PC-3 (cell line): ENCODE data around the gene NELFB. TPM values are rescaled to one million over a fixed set of nuclear protein-coding genes. Genes with fewer than 3 reads are reported as not detected.

Experiments
- ATAC-seq: fragments of 200-7000 bp; cut with Tn5 transposase; 2 replicates; pipeline ENCODE4 v1.9.1; 2020; ENCODE audit warnings: mild to moderate bottlenecking, moderate library complexity
- BruUV-seq: library from RNA; stranded (reverse); fragments of 400-500 nt; replicated peaks from 2 replicates; lab custom pipeline; 2021; lab: Mats Ljungman, UMichigan
- CTCF ChIA-PET: fragments of 300-600 bp; sonication (Branson Sonifier 250); formaldehyde crosslinking; loops from one replicate; lab custom pipeline; 2022; ENCODE audit warnings: antibody characterized with exemption; lab: Charles Lee
- POLR2A ChIA-PET: fragments of 300-600 bp; sonication (Branson Sonifier 250); formaldehyde crosslinking; loops from one replicate; lab custom pipeline; 2022; ENCODE audit warnings: antibody characterized with exemption; ENCODE audit not compliant: unreplicated experiment; lab: Charles Lee
- DNase-seq: peaks from one replicate; pipeline ENCODE4 v3.0.0-alpha.2; 2015
- H2AFZ ChIP-seq: fragments of 300-600 bp; sonication (generic); 2 replicates; pipeline ENCODE4 v1.6.0; 2016; ENCODE audit warnings: antibody characterized with exemption, low read length
- H3F3A ChIP-seq: fragments of 300-600 bp; sonication (generic); one replicate; pipeline ENCODE4 v1.6.0; 2017; ENCODE audit warnings: antibody characterized with exemption, low read length, control low read depth, mild to moderate bottlenecking; ENCODE audit not compliant: unreplicated experiment
- H3K27ac ChIP-seq: fragments of 300-600 bp; sonication (generic); 2 replicates; pipeline ENCODE4 v1.5.1; 2016; ENCODE audit warnings: mild to moderate bottlenecking, low read length
- H3K27me3 ChIP-seq: fragments of 300-600 bp; sonication (generic); 2 replicates; pipeline ENCODE4 v1.6.1; 2016; ENCODE audit warnings: low read length, mixed read lengths
- H3K36me3 ChIP-seq: fragments of 300-600 bp; sonication (generic); 2 replicates; pipeline ENCODE4 v1.6.1; 2016; ENCODE audit warnings: low read depth, mixed run types, low read length, mixed read lengths
- H3K4me1 ChIP-seq: fragments of 300-600 bp; sonication (generic); 2 replicates; pipeline ENCODE4 v1.5.1; 2016; ENCODE audit warnings: low read length; ENCODE audit not compliant: insufficient read depth
- H3K4me2 ChIP-seq: fragments of 300-600 bp; sonication (generic); 2 replicates; pipeline ENCODE4 v1.6.0; 2016; ENCODE audit warnings: low read length
- H3K4me3 ChIP-seq: fragments of 300-600 bp; sonication (generic); 2 replicates; pipeline ENCODE4 v1.5.1; 2016; ENCODE audit warnings: mild to moderate bottlenecking, low read length, mixed read lengths
- H3K79me2 ChIP-seq: fragments of 300-600 bp; sonication (generic); 2 replicates; pipeline ENCODE4 v1.6.1; 2017; ENCODE audit warnings: low read length, mixed read lengths
- H3K9ac ChIP-seq: fragments of 300-600 bp; sonication (generic); 2 replicates; pipeline ENCODE4 v1.6.0; 2016; ENCODE audit warnings: mild to moderate bottlenecking, low read length
- H3K9me2 ChIP-seq: fragments of 300-600 bp; sonication (generic); replicated peaks from 2 replicates; pipeline ENCODE4 v1.6.1; 2016; ENCODE audit warnings: mixed run types, low read length, mixed read lengths
- H3K9me3 ChIP-seq: fragments of 300-600 bp; sonication (generic); 2 replicates; pipeline ENCODE4 v1.6.1; 2016; ENCODE audit warnings: low read length, mixed read lengths
- H4K20me1 ChIP-seq: fragments of 300-600 bp; sonication (generic); 2 replicates; pipeline ENCODE4 v1.6.1; 2016; ENCODE audit warnings: low read length, mixed read lengths
- EZH2 ChIP-seq: fragments of 300-600 bp; sonication (generic); IDR thresholded peaks from one replicate; pipeline ENCODE4 v1.6.1; 2017; ENCODE audit warnings: antibody characterized with exemption, mild to moderate bottlenecking, low read length; ENCODE audit not compliant: unreplicated experiment
- EZH2phosphoT487 ChIP-seq: fragments of 300-600 bp; sonication (generic); IDR thresholded peaks from 2 replicates; pipeline ENCODE4 v1.6.1; 2018; ENCODE audit warnings: mild to moderate bottlenecking, antibody characterized with exemption, low read length, borderline replicate concordance
- intact Hi-C: fragments of 100-400 bp; cut with micrococcal nuclease; formaldehyde crosslinking; loops from 2 replicates; pipeline ENCODE4 v1.9.0; 2023
- total RNA-seq: library from RNA; depleted of rRNA; stranded (reverse); fragments of >200 nt; gene quantifications from 2 replicates; pipeline ENCODE4 v1.2.3, GENCODE V29; 2014
- TF ChIP-seq, protein P1 (sequence below): fragments of 300-600 bp; sonication (generic); conservative IDR thresholded peaks from 2 replicates; pipeline ENCODE4 v1.5.1; 2017; ENCODE audit warnings: antibody characterized with exemption, low read depth, mild to moderate bottlenecking, low read length

Gene NELFB
- total RNA-seq, 1 experiment from 2014 or later = 50.7 TPM

DNA sequence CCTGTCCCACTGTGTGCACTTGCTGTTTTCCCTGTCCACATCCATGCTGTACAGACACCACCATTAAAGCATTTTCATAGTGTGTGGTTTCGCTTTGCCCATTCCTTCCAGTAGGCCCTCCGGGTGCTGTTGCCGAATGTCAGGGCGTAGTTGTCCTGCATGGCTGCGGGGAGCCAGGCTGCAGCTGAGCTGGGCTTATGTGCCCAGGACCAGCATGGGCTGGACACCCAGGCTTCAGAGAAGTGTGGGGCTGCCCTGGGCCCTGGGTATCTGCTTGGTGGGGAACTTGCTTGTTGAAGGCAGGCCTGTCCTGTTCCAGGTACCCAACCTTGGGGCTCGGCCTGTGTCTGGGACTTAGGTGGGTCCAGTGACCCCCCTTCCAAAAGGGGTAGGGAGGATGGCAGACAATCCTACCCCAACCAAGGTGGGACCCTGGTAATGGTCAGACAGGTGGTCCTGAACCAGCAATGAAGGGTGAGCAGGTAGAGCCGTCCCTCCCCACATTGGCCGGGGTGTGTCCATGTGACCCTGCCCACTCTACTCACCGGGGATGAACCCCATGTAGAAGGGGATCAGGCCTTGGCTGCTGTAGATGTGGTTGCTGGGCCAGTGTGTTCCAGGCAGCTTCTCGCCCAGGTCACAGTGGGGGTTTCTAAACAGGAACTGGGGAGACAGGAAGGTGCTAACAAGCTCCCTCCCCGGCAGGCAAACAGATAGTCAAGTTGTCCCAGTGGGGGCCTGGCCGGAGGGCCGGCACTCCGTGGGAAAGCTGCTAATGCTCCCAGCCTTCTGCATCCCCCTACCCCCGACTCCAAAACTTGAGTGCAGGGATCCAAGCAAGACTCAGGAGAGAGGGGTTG, 11.3 kb upstream of the NELFB start:
- Histone ChIP-seq H3K79me2 (peaks cover 34% of the 10 kb centered on the region), H3K4me3 (peak overlapping the region; percentile 97; the same call in 1 of the 2 replicates), H2AFZ (no peak overlapping the region), H4K20me1 (peaks cover 28% of the 10 kb centered on the region), H3K27ac (no peak overlapping the region), H3K4me1 (peaks cover 18% of the 10 kb centered on the region), H3K36me3 (peaks cover 17% of the 10 kb centered on the region), H3K9ac (no peak overlapping the region), H3K4me2 (peak overlapping the region; percentile 86), H3F3A (peaks cover 5% of the 10 kb centered on the region), H3K27me3 (no peaks in the 10 kb centered on the region), H3K9me2 (no peaks in the 10 kb centered on the region), H3K9me3 (no peaks in the 10 kb centered on the region)
- BruUV-seq = no TSS peak
- ATAC-seq (peak; percentile 3; the same call in 1 of the 2 replicates), DNase-seq (no peak)
- TF ChIP-seq EZH2 (no peak), EZH2phosphoT487 (no peak)
- TF ChIP-seq, protein P1, sequence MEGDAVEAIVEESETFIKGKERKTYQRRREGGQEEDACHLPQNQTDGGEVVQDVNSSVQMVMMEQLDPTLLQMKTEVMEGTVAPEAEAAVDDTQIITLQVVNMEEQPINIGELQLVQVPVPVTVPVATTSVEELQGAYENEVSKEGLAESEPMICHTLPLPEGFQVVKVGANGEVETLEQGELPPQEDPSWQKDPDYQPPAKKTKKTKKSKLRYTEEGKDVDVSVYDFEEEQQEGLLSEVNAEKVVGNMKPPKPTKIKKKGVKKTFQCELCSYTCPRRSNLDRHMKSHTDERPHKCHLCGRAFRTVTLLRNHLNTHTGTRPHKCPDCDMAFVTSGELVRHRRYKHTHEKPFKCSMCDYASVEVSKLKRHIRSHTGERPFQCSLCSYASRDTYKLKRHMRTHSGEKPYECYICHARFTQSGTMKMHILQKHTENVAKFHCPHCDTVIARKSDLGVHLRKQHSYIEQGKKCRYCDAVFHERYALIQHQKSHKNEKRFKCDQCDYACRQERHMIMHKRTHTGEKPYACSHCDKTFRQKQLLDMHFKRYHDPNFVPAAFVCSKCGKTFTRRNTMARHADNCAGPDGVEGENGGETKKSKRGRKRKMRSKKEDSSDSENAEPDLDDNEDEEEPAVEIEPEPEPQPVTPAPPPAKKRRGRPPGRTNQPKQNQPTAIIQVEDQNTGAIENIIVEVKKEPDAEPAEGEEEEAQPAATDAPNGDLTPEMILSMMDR = no peak
- intact Hi-C loops = no loop called here
- ChIA-PET CTCF (interaction anchor here (1.1 kb wide), 1 partner anchor 197 kb away, joined by 4 read pairs; the partner anchor contains the start of gene NPDC1), POLR2A (interaction anchor here (0.5 kb wide), 1 partner anchor 50 kb away, joined by 3 read pairs; no protein-coding TSS in a partner anchor)

DNA sequence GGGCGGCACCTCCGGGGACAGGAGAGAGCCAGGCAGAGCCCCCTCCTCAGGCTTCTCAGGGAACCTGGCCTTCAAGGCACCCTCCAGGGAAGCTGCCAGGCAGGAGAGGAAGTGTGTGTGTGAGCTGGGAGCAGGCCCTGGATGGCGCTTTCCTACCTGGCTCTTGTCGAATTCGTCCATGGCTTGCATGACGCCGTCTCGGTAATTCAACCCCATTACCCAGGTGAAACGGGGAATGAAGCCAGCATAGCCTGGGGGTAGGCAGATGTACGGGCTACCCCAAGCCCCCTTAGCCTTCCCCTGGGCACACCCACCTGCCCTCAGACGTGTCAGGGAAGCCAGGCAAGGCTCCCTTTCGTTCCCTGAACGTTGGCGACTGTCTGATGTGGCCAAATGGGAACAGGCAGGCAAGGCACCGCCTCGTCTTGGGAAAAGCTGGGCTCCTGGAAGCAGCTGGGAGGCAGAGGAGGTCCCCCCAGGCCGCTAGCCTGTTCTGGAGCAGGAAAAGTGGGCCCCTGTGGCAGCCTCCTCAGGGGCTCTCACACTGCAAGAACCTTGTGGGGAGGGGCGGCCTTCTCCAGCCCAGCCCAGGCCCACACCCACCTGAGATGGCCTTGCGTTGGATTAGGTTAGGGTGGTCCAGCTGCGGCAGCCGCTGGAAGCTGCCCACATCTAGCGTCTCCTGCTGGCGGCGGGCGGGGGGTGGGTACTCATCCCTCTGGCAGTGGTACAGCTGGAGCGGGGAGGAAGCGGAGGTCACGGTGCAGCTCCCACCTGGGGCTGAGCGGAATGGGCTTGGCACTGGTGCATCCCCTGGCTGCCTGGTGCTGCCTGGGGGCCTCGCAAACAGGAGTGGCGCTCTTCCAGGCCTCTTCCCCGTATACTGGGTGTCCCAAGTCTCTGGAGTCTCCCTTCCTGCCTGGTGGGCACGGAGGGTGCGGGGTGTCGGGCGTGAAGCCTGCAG, 10.4 kb upstream of the NELFB start:
- POLR2A ChIA-PET = interaction anchor here (0.5 kb wide), 1 partner anchor 10 kb away, joined by 3 read pairs; no protein-coding TSS in a partner anchor
- CTCF ChIA-PET = interaction anchor here (1.1 kb wide), 1 partner anchor 198 kb away, joined by 4 read pairs; the partner anchor contains the start of gene NPDC1

More for the DNA sequence above, 10.4 kb upstream of the NELFB start:
- Histone ChIP-seq H3K4me2 (no peak overlapping the region), H3K27me3 (no peaks in the 10 kb centered on the region), H3K36me3 (peaks cover 17% of the 10 kb centered on the region), H3K4me1 (peaks cover 15% of the 10 kb centered on the region), H3K79me2 (peaks cover 25% of the 10 kb centered on the region), H3K9me3 (no peaks in the 10 kb centered on the region), H3F3A (peaks cover 5% of the 10 kb centered on the region), H4K20me1 (peaks cover 28% of the 10 kb centered on the region), H3K9me2 (no peaks in the 10 kb centered on the region), H2AFZ (no peak overlapping the region), H3K4me3 (no peak overlapping the region), H3K27ac (no peak overlapping the region), H3K9ac (no peak overlapping the region)
- intact Hi-C loops = no loop called here
- DNase-seq = peak; percentile 22
- TF ChIP-seq EZH2 (no peak), EZH2phosphoT487 (no peak)
- TF ChIP-seq, protein P1 = no peak
- ATAC-seq = peak; percentile 1; the same call in 1 of the 2 replicates
- BruUV-seq = no TSS peak
